ENCODE data around the gene CCDC54. TPM values are rescaled to one million over a fixed set of nuclear protein-coding genes. Genes with fewer than 3 reads are reported as not detected.
A peak's percentile ranks its signal among the peaks of the same experiment; 100 is the strongest.

The CCDC54 gene
- total RNA-seq, 2 experiments from 2014 or later: not detected

- peaks cover 5% of the 10 kb centered on the region for H3K27me3 Mint-ChIP-seq
- Histone ChIP-seq H3K4me1 (ENCODE audit: insufficient read depth, low read length) (no peaks in the 10 kb centered on the region), H3K36me3 (ENCODE audit: insufficient read depth, low read length) (no peaks in the 10 kb centered on the region), H3K27me3 (ENCODE audit: control insufficient read depth in 1 of 2, insufficient read depth in 2 of 2, low read length in 2 of 2) (peaks cover 0 to 3% of the 10 kb centered on the region in 2 experiments), H3K27ac (ENCODE audit: low read depth in 1 of 2, low read length in 2 of 2) (no peak overlapping the region), H3K4me3 (ENCODE audit: low read length) (no peak overlapping the region), H3K9me3 (ENCODE audit: control insufficient read depth in 1 of 2, insufficient read depth in 1 of 2, low read length in 2 of 2) (no peaks in the 10 kb centered on the region)
- no peaks in the 10 kb centered on the region for H3K36me3 Mint-ChIP-seq (ENCODE audit: low read depth)
- ATAC-seq (ENCODE audit: poor library complexity): no peak
- ChIA-PET CTCF (no interaction called here), POLR2A (no interaction called here)
- DNase-seq: no peak
- H3K9me3 Mint-ChIP-seq: no peaks in the 10 kb centered on the region
- no peak for TF ChIP-seq CTCF (IDR thresholded peaks at IDR 0.05)
- no peak overlapping the region for H3K27ac Mint-ChIP-seq
- H3K4me3 Mint-ChIP-seq: no peak overlapping the region
- intact Hi-C loops (cut with DNase I, micrococcal nuclease): no loop called here
- H3K4me1 Mint-ChIP-seq (ENCODE audit: low read depth): no peaks in the 10 kb centered on the region
Observed at GRCh38 chr3:107365051-107365450, 12.2 kb upstream of the CCDC54 start.

GRCh38 chr3:107366766-107367165 is 10.5 kb upstream of the CCDC54 start:
- no peak overlapping the region for H3K4me3 Mint-ChIP-seq
- H3K27ac ChIP-seq (ENCODE audit: low read depth in 1 of 2, low read length in 2 of 2): no peak overlapping the region
- no peaks in the 10 kb centered on the region for H3K36me3 ChIP-seq (ENCODE audit: insufficient read depth, low read length)
- CTCF ChIA-PET: no interaction called here
- no peaks in the 10 kb centered on the region for H3K27me3 Mint-ChIP-seq
- H3K9me3 ChIP-seq (ENCODE audit: control insufficient read depth in 1 of 2, insufficient read depth in 1 of 2, low read length in 2 of 2): no peaks in the 10 kb centered on the region
- no peaks in the 10 kb centered on the region for H3K36me3 Mint-ChIP-seq (ENCODE audit: low read depth)
- no peaks in the 10 kb centered on the region for H3K9me3 Mint-ChIP-seq
- TF ChIP-seq CTCF (IDR thresholded peaks at IDR 0.05): no peak
- POLR2A ChIA-PET: no interaction called here
- ATAC-seq (ENCODE audit: poor library complexity): no peak
- H3K27me3 ChIP-seq (ENCODE audit: control insufficient read depth in 1 of 2, insufficient read depth in 2 of 2, low read length in 2 of 2): no peaks in the 10 kb centered on the region
- H3K4me1 ChIP-seq (ENCODE audit: insufficient read depth, low read length): no peaks in the 10 kb centered on the region
- no peak overlapping the region for H3K4me3 ChIP-seq (ENCODE audit: low read length)
- intact Hi-C loops (cut with DNase I, micrococcal nuclease): no loop called here
- no peaks in the 10 kb centered on the region for H3K4me1 Mint-ChIP-seq (ENCODE audit: low read depth)
- H3K27ac Mint-ChIP-seq: no peak overlapping the region
- DNase-seq: no peak

- Mint-ChIP-seq H3K36me3 (ENCODE audit: low read depth) (no peaks in the 10 kb centered on the region), H3K27ac (no peak overlapping the region), H3K27me3 (peaks cover 2% of the 10 kb centered on the region), H3K4me1 (ENCODE audit: low read depth) (no peaks in the 10 kb centered on the region), H3K9me3 (no peaks in the 10 kb centered on the region), H3K4me3 (no peak overlapping the region)
- Histone ChIP-seq H3K4me3 (ENCODE audit: low read length) (no peak overlapping the region), H3K27ac (ENCODE audit: low read depth in 1 of 2, low read length in 2 of 2) (no peak overlapping the region), H3K9me3 (ENCODE audit: control insufficient read depth in 1 of 2, insufficient read depth in 1 of 2, low read length in 2 of 2) (no peaks in the 10 kb centered on the region), H3K27me3 (ENCODE audit: control insufficient read depth in 1 of 2, insufficient read depth in 2 of 2, low read length in 2 of 2) (no peaks in the 10 kb centered on the region), H3K4me1 (ENCODE audit: insufficient read depth, low read length) (no peaks in the 10 kb centered on the region), H3K36me3 (ENCODE audit: insufficient read depth, low read length) (no peaks in the 10 kb centered on the region)
- ChIA-PET CTCF (no interaction called here), POLR2A (no interaction called here)
- intact Hi-C loops (cut with DNase I, micrococcal nuclease): no loop called here
- ATAC-seq (ENCODE audit: poor library complexity): no peak
- TF ChIP-seq CTCF (IDR thresholded peaks at IDR 0.05): no peak
- DNase-seq: peak in 2 of 14 experiments; percentile 4 to 19
Observed at GRCh38 chr3:107367353-107367752, 9.9 kb upstream of the CCDC54 start.

All from CD4-positive, alpha-beta T cell (primary cell).